H1 (cell line): Measurements from ENCODE around the gene RAPGEF1. TPM values are rescaled to one million over a fixed set of nuclear protein-coding genes. Genes with fewer than 3 reads are reported as not detected.
"Not testable (repeated sequence)": the region's sequence is repeated elsewhere in the genome, so short reads cannot be mapped to it uniquely, and the experiment has no call there.

ENCODE experiments used
- CTCF ChIA-PET: fragments of 300-600 bp; sonication (Branson Sonifier 250); formaldehyde crosslinking; loops from one replicate; lab custom pipeline; 2021; ENCODE audit not compliant: partially characterized antibody; lab: Charles Lee
- POLR2A ChIA-PET: fragments of 300-600 bp; sonication (Branson Sonifier 250); formaldehyde crosslinking; loops from one replicate; lab custom pipeline; 2021; ENCODE audit warnings: inconsistent platforms; ENCODE audit not compliant: partially characterized antibody; lab: Charles Lee
- DNase-seq, 2 experiments: peaks; one replicate each; pipeline versions ENCODE4 v3.0.0 to v3.0.0-alpha.2; 2010 to 2022; ENCODE audit warnings: low spot score in 2 of 2, low read depth in 1 of 2, mixed read lengths in 1 of 2
- FAIRE-seq: peaks from 2 replicates; lab custom pipeline; 2011; peaks lifted over from hg19 to GRCh38; lab: Jason Lieb, UNC
- H2AFZ ChIP-seq: 2 replicates; pipeline ENCODE4 v1.8.1; 2012; ENCODE audit warnings: low read length, inconsistent platforms
- H2AK5ac ChIP-seq: 2 replicates; pipeline ENCODE4 v1.6.1; 2013; ENCODE audit warnings: low read depth, low read length
- H2BK120ac ChIP-seq: replicated peaks from 2 replicates; pipeline ENCODE3; 2013; ENCODE audit warnings: low read depth, low read length, inconsistent platforms
- H2BK12ac ChIP-seq: 2 replicates; pipeline ENCODE4 v1.6.1; 2013; ENCODE audit warnings: low read depth, low read length
- H2BK15ac ChIP-seq: 2 replicates; pipeline ENCODE4 v1.6.1; 2013; ENCODE audit warnings: low read length
- H2BK20ac ChIP-seq: 2 replicates; pipeline ENCODE4 v1.6.1; 2013; ENCODE audit warnings: low read length
- H2BK5ac ChIP-seq: 2 replicates; pipeline ENCODE4 v1.6.1; 2013; ENCODE audit warnings: low read depth, low read length
- H3K14ac ChIP-seq: 2 replicates; pipeline ENCODE4 v1.6.1; 2013; ENCODE audit warnings: inconsistent platforms; ENCODE audit not compliant: insufficient read length
- H3K18ac ChIP-seq: 2 replicates; pipeline ENCODE4 v1.6.1; 2013; ENCODE audit warnings: low read length; ENCODE audit errors: extremely low read depth
- H3K23ac ChIP-seq: 2 replicates; pipeline ENCODE4 v1.6.1; 2013; ENCODE audit warnings: inconsistent platforms; ENCODE audit not compliant: insufficient read length
- H3K23me2 ChIP-seq: 2 replicates; pipeline ENCODE4 v1.6.1; 2013; ENCODE audit warnings: low read depth, low read length
- H3K27ac ChIP-seq: 2 replicates; pipeline ENCODE4 v1.6.1; 2011; ENCODE audit warnings: low read depth, low read length, inconsistent platforms
- H3K27me3 ChIP-seq, 4 experiments: replicated peaks in 1 of 4; 1 replicate in 1 of 4; 2 replicates in 3 of 4; pipeline versions ENCODE4 v1.6.1 to v1.8.1; 2011 to 2013; ENCODE audit warnings: low read length in 3 of 4, mild to moderate bottlenecking in 3 of 4, inconsistent platforms in 2 of 4, mixed read lengths in 2 of 4, moderate library complexity in 1 of 4; ENCODE audit not compliant: control insufficient read depth in 3 of 4, insufficient read depth in 3 of 4; ENCODE audit errors: extremely low read depth in 1 of 4
- H3K36me3 ChIP-seq, 4 experiments: 2 replicates each; pipeline versions ENCODE4 v1.6.1 to v1.8.1; 2011 to 2013; ENCODE audit warnings: mild to moderate bottlenecking in 4 of 4, low read length in 3 of 4, moderate library complexity in 2 of 4, control low read depth in 1 of 4, inconsistent platforms in 1 of 4; ENCODE audit not compliant: insufficient read depth in 4 of 4, control insufficient read depth in 2 of 4
- H3K4ac ChIP-seq: replicated peaks from 2 replicates; pipeline ENCODE3; 2013; ENCODE audit warnings: low read length, low read depth, mixed read lengths, inconsistent platforms; ENCODE audit not compliant: insufficient read length
- H3K4me1 ChIP-seq, 4 experiments: replicated peaks in 1 of 4; 1 replicate in 1 of 4; 2 replicates in 3 of 4; pipeline versions ENCODE4 v1.6.1 to v1.8.1; 2011 to 2013; ENCODE audit warnings: low read length in 3 of 4, inconsistent platforms in 2 of 4, mixed read lengths in 1 of 4; ENCODE audit not compliant: insufficient read depth in 4 of 4, control insufficient read depth in 3 of 4
- H3K4me2 ChIP-seq, 2 experiments: 2 replicates each; pipeline versions ENCODE4 v1.6.1 to v1.8.1; 2011 to 2013; ENCODE audit warnings: low read depth in 2 of 2, low read length in 2 of 2, control low read depth in 1 of 2, inconsistent platforms in 1 of 2, mild to moderate bottlenecking in 1 of 2; ENCODE audit not compliant: insufficient read depth in 1 of 2
- H3K4me3 ChIP-seq, 4 experiments: fragments of 200-600, 300-600 bp in 1 of 4; sonication (generic), shearing (Covaris generic), sonication (Bioruptor Twin) in 1 of 4; 2 replicates each; pipeline versions ENCODE4 v1.5.1 to v1.8.1; 2011 to 2016; ENCODE audit warnings: low read length in 4 of 4, low read depth in 3 of 4, control low read depth in 2 of 4, inconsistent platforms in 2 of 4, mild to moderate bottlenecking in 2 of 4, mixed read lengths in 1 of 4, moderate library complexity in 1 of 4; ENCODE audit not compliant: insufficient read depth in 2 of 4; ENCODE audit errors: extremely low read depth in 1 of 4
- H3K56ac ChIP-seq: replicated peaks from 2 replicates; pipeline ENCODE3; 2013; ENCODE audit warnings: low read depth, mild to moderate bottlenecking, mixed read lengths, low read length, inconsistent platforms; ENCODE audit not compliant: insufficient read length
- H3K79me1 ChIP-seq: 2 replicates; pipeline ENCODE4 v1.6.1; 2013; ENCODE audit warnings: low read depth, low read length, control low read depth
- H3K79me2 ChIP-seq, 2 experiments: 2 replicates each; pipeline versions ENCODE4 v1.6.1 to v1.8.1; 2012 to 2013; ENCODE audit warnings: low read length in 2 of 2, mild to moderate bottlenecking in 2 of 2, inconsistent platforms in 1 of 2; ENCODE audit not compliant: insufficient read depth in 2 of 2, control insufficient read depth in 1 of 2
- H3K9ac ChIP-seq, 4 experiments: replicated peaks in 1 of 4; 1 replicate in 1 of 4; 2 replicates in 3 of 4; pipeline versions ENCODE4 v1.6.1 to v1.8.1; 2011 to 2013; ENCODE audit warnings: low read depth in 3 of 4, low read length in 3 of 4, control low read depth in 2 of 4, mild to moderate bottlenecking in 2 of 4, moderate library complexity in 2 of 4, inconsistent platforms in 1 of 4; ENCODE audit errors: extremely low read depth in 1 of 4
- H3K9me3 ChIP-seq, 2 experiments: 2 replicates each; pipeline versions ENCODE4 v1.6.1 to v1.8.1; 2012 to 2013; ENCODE audit warnings: mild to moderate bottlenecking in 2 of 2, moderate library complexity in 2 of 2, control low read depth in 1 of 2, inconsistent platforms in 1 of 2, low read depth in 1 of 2, low read length in 1 of 2, mixed read lengths in 1 of 2; ENCODE audit not compliant: insufficient read depth in 2 of 2
- H4K20me1 ChIP-seq, 2 experiments: replicated peaks in 1 of 2; 2 replicates each; pipeline versions ENCODE3 to v1.8.1; 2011 to 2013; ENCODE audit warnings: inconsistent platforms in 2 of 2, low read length in 2 of 2, mild to moderate bottlenecking in 1 of 2; ENCODE audit not compliant: insufficient read depth in 2 of 2, control insufficient read depth in 1 of 2
- H4K5ac ChIP-seq: 2 replicates; pipeline ENCODE4 v1.6.1; 2013; ENCODE audit warnings: low read length, low read depth, mixed read lengths, inconsistent platforms; ENCODE audit not compliant: insufficient read length
- H4K8ac ChIP-seq: 2 replicates; pipeline ENCODE4 v1.8.0; 2013; ENCODE audit warnings: mild to moderate bottlenecking, moderate library complexity, low read length, inconsistent platforms; ENCODE audit not compliant: insufficient read depth; ENCODE audit errors: extremely low read depth
- H4K91ac ChIP-seq: replicated peaks from 2 replicates; pipeline ENCODE3; 2013; ENCODE audit warnings: low read length, mixed read lengths, inconsistent platforms; ENCODE audit not compliant: insufficient read length
- WGBS, 2 experiments: shearing (Covaris generic) in 1 of 2; methylation state at CpG; one replicate each; pipeline versions ENCODE4 v1.1.6 to v1.1.7; 2013 to 2015; ENCODE audit warnings: low lambda C conversion rate in 2 of 2, mixed read lengths in 2 of 2, inconsistent platforms in 1 of 2, low coverage in 1 of 2, missing lambda C conversion rate in 1 of 2; ENCODE audit not compliant: insufficient replicate concordance in 2 of 2, insufficient coverage in 1 of 2, insufficient read length in 1 of 2; ENCODE audit errors: extremely low coverage in 1 of 2, missing lambda C conversion rate in 1 of 2; 5-methylcytosine and 5-hydroxymethylcytosine counted together
- polyA plus RNA-seq, 7 experiments: library from polyadenylated mRNA; depleted of rRNA in 3 of 7; stranded (reverse) in 5 of 7; unstranded in 2 of 7; fragments of >200 nt in 5 of 7; fragments of 200-250 nt in 2 of 7; gene quantifications; 1 replicate in 5 of 7; 2 replicates in 1 of 7; 4 replicates in 1 of 7; pipeline versions ENCODE4 v1.2.1 to v1.2.3, GENCODE V29; 2011 to 2013; ENCODE audit warnings: missing spikeins in 2 of 7, mixed read lengths in 2 of 7
- total RNA-seq: library from RNA; stranded (reverse); fragmentation: NEBNext Ultra II Directional; extraction: Animal tissue kit (Norgen Biotek cat#: 25700); gene quantifications from 2 replicates; pipeline ENCODE4 v1.2.1, GENCODE V29; 2021

Gene RAPGEF1
- total and polyA plus RNA-seq, 2 of the 8 experiments (the other 6 are each of a cell fraction or from before 2014, with no cell fraction given): 29.7 to 78.9 TPM

GRCh38 chr9:131753751-131754150 is 13.9 kb upstream of the RAPGEF1 start:
- POLR2A ChIA-PET, H2BK15ac ChIP-seq, H4K8ac ChIP-seq, H2BK120ac ChIP-seq, H3K27me3 ChIP-seq, H3K9me3 ChIP-seq, H3K23me2 ChIP-seq, H4K91ac ChIP-seq, H2AK5ac ChIP-seq, DNase-seq, H3K79me2 ChIP-seq, H4K20me1 ChIP-seq, H2AFZ ChIP-seq, H3K18ac ChIP-seq, H3K9ac ChIP-seq, H3K4me3 ChIP-seq, FAIRE-seq, H3K14ac ChIP-seq, H3K4ac ChIP-seq, H2BK20ac ChIP-seq, H3K36me3 ChIP-seq, H2BK12ac ChIP-seq, H3K23ac ChIP-seq, H4K5ac ChIP-seq, H3K27ac ChIP-seq, H3K79me1 ChIP-seq, H3K4me2 ChIP-seq, H3K4me1 ChIP-seq, H3K56ac ChIP-seq, H2BK5ac ChIP-seq: not testable (repeated sequence)
- 93% methylated on average over 9 of the region's 9 CpGs; no CpG with 5 or more reads in 1 of the 2 experiments for WGBS, 2 experiments
- CTCF ChIA-PET: interaction anchor here (0.7 to 3.0 kb wide), 5 partner anchors 9 to 163 kb away, joined by 3 to 18 read pairs (median 4); no protein-coding TSS in a partner anchor
